NCI-H510A (cell line): ENCODE data around the gene HES7.

Experiments
- DNase-seq: peaks from one replicate; lab custom pipeline; 2025; lab: John Stamatoyannopoulos, UW

The HES7 gene

GRCh38 chr17:8072729-8073461 lies 51.0 kb downstream of the HES7 start:
- DNase-seq, result no peak

DNA sequence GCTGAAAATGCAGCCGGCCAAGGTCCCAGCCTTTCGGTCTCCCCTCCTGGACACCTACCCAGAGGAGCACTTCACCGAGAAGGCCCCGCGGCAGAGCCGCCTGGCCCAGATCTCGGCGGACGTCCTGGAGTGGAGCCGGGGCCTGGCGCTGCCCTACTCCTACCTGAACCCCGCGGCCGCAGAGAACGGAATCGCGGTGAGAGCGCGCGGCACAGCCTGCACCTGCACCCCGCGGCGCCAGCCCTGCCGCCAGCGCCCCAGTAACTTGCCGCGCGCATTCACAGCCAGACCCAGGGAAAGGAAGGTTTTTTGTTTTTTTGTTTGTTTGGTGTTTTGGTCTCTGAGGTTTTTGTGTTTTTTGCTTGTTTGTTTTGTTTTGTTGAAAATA lies 51.6 kb downstream of the HES7 start:
- DNase-seq, result no peak

DNA sequence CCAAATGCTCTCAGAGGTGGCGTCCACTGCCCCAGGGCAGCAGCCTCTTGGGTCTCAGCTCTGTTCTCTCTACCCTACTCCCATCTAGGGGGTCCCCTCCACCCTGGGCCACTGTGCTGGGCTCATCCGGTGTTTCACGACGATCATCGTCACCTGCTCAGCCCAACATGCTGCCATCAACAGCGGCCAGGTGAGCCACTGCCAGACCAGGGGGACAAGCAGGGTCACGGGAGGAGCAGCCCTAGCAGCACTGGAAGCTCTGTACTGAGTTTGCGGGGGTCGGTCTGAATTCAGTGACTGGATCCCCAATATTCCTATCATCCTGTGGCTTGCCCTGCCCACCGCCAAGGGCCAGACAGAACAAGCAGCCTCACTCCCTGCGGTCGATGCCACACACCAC lies 52.4 kb downstream of the HES7 start:
- DNase-seq, result no peak
